CD4-positive, alpha-beta T cell treated with Interleukin-17A for 4 hours (primary cell): ENCODE results near the gene PLXNB2.
A peak's percentile ranks its signal among the peaks of the same experiment; 100 is the strongest.
"Not testable (repeated sequence)": the region's sequence is repeated elsewhere in the genome, so short reads cannot be mapped to it uniquely, and the experiment has no call there.

Experiments
- DNase-seq: peaks from one replicate; pipeline ENCODE4 v3.0.0-alpha.2; 2020; ENCODE audit warnings: mixed read lengths

PLXNB2 gene

DNA sequence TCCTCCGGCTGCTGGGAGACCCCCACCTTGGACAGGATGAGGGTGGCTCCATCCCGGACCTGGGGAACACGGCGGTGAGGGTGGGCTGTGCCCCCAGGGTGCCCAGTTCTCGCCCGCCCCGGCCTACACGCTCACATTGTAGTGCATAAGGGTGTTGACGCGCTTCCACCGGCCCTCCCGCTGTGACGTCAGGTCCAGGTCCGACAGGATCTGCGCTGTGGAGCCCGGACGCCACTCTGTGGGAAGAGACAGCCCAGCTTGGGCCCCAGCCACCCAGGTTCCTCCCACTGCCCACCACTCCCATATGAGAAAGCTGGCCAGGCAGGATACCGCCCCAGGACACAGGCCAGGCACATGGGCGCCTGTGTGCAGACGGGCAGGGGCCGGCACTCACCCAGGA lies 29.0 kb downstream of the PLXNB2 start:
- no peak for DNase-seq

DNA sequence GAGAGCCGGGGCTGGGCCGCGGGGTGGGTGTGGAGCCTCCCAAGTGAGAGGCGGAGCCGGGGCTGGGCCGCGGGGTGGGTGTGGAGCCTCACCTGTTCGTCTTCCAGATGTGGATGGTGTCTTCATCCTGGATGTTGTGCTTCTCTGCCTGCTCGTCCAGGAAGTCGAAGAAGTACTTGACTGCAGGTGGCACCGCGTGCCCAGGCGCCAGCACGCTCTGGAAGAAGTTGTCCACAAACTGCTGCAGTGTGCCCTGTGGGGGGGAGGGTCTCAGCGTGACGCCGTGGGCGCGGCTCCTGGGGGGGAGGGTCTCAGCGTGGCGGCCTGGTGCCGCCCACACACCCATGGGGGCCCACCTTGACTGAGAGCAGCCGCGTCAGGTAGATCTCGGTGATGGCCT lies 29.7 kb downstream of the PLXNB2 start:
- no peak for DNase-seq

DNA sequence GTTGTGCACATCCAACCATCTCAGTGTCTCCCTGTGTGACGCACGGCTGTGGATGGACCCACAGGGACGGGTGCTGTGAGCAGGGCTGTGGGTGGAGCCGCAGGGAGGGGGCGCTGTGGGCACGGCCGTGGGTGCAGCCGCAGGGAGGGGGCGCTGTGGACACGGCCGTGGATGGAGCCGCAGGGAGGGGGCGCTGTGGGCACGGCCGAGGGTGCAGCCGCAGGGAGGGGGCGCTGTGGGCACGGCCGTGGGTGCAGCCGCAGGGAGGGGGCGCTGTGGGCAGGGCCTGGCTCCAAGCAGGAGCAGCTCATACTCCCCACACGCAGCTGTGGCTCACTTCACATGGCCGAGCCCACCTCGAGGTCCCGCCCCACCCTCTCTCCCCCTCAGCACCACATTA lies 31.3 kb downstream of the PLXNB2 start:
- DNase-seq = peak; percentile 63

DNA sequence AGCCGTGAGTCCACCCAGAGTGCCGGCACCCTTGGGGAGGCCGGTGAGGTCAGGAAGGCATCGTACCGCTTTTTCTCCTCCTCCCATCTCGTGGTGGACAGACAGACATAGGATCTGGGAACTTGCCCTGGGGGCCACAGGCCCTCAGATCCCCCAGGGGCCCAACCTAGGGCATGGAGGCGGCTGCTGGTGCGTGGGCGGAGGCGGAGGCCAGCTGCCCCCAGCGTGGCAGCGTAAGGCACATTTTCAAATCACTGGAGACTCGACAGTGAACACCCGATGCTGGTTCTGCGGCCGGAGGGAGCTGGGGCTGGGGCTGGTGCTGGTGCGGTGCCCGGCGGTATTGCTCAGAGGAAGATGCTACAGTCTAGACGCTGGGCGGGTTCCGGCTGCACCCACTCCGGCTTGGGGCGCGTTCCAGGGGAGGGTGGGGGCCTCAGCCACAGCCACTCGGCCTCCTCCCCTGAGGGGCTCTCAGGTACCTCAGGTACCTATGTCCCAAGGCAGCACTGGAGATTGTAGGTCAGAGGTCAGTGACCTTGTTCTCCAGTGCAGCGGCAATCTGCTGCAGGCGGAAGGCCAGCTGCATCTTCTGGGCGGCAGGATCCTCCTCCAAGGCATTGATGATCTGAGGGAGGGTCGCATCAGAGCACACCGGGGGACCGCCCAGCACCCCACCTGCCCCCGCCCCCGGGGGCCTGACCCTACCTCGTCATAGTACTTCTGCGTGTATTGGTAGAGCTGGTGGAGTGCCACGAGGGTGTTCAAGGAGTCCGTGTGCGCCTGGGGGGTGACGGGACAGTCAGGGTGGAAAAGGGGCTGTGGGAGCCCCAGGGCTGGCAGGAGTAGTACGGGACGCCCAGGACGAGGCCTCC lies 32.0 kb downstream of the PLXNB2 start:
- no peak for DNase-seq

DNA sequence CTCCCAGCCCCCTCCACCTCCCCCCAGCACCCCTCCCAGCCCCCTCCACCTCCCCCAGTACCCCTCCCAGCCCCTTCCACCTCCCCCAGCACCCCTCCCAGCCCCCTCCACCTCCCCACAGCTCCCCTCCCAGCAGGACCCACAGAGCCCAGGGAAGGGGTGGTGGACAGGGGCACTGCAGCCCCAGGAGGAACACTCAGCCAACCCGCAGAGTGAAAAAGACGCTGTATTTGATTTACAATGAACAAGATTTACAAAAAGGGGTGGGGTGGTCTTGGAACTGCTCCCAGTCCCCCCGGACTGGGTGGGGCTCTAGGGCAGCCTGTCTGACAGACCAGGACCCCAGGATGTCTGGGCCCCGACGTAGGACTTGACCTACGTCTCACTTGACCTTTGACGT lies 32.7 kb downstream of the PLXNB2 start:
- no peak for DNase-seq

DNA sequence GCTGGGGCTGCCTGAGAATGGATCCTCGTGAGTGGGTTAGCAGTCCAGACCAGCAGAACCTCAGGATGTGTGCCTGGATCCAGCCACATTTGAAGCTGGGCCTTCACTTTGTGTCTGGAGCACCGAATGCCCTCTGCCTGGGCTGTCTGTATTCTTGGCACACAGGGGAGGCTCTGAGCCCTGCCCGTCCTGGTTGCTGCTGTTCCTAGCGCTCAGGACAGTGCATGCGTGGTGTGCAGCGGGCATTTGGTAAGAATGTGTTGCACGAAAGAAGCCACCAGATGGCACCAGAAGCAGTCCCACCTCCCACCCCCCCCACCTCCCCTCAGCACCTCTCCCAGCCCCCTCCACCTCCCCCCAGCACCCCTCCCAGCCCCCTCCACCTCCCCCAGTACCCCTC lies 33.1 kb downstream of the PLXNB2 start:
- peak; percentile 72 for DNase-seq

DNA sequence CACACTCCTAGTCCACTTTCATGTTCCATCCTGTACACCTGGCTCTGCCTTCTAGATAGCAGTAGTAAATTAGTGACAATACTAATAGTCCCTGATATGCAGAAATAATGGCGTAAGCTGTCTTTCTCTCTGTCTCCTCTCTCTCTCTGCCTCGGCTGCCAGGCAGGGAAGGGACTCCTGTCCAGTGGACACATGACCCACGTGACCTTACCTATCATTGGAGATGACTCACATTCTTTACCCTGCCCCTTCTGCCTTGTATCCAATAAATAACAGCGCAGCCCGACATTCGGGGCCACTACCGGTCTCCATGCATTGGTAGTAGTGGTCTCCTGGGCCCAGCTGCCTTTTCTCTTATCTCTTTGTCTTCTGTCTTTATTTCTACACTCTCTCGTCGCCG lies 33.7 kb downstream of the PLXNB2 start:
- not testable (repeated sequence) for DNase-seq

DNA sequence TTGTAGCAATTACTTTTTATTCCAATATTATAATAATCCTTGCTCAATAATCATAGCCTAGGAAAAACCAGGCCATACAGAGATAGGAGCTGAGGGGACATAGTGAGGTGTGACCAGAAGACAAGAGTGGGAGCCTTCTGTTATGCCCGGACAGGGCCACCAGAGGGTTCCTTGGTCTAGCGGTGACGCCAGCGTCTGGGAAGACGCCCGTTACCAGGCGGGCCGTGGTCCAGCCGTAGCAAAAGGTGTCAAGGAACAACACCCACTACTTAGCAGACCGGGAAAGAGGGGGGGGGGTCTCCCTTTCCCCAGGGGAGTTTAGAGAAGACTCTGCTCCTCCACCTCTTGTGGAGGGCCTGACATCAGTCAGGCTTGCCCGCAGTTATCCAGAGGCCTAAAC lies 34.1 kb downstream of the PLXNB2 start:
- not testable (repeated sequence) for DNase-seq

DNA sequence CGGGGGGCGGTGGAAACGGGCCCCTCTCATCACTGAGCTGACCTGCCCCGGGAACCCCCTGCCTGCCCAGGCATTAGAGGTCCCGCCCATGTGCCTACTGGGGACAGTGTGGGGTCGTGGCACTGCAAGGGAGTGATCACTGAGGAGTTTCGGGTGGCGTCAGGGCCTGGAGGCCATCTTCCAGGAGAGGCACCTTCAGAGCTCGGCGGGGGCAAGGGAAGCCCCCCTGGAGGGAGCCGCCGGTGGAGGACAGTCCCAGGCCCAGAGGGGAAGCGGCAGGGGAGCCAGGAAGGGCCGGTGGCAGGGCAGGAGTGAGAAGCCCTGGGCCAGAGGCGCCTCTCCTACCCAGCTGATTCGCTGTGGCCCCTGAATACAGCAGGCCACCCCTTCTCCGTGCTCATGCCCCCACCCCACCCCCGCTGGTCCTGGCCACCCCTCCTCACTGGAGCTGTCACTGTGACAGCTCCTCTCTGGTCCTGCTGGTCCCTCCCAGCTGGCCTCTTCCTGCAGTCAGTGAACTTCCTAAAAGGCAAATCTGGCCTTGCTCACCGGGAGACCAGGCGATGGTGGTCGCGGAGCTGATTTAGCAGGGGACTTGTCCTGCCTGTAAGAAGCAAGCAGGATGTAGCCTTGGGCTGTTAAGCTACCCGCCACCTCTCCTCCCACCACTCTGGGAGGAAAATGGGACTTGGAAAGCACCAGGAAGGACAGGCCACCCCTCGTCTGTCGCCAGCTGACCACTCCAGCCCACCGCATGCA lies 35.2 kb downstream of the PLXNB2 start:
- no peak for DNase-seq

DNA sequence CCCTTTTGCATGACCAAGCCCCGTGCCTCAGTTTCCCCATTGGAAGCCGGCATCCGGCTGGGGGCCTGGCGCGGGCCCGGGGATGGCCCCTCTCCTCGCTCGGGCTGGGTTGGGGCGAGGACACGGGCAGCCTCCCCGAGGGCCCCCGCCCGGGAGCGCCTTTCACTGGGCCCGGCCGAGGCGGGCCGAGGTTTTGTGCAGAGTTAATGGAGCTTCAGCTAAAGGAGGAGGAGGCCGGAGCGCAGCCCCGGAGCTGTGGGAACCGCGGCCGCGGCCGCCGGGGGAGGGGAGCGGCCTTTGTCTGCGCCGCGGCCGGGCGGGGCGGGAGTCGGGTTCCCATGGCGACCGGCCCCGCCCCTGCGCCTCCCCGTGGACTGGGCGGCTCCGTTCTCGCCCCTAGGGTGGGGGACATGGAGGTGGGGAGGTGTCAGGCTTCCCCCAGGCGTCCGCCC lies 35.9 kb downstream of the PLXNB2 start:
- peak; percentile 75 for DNase-seq

DNA sequence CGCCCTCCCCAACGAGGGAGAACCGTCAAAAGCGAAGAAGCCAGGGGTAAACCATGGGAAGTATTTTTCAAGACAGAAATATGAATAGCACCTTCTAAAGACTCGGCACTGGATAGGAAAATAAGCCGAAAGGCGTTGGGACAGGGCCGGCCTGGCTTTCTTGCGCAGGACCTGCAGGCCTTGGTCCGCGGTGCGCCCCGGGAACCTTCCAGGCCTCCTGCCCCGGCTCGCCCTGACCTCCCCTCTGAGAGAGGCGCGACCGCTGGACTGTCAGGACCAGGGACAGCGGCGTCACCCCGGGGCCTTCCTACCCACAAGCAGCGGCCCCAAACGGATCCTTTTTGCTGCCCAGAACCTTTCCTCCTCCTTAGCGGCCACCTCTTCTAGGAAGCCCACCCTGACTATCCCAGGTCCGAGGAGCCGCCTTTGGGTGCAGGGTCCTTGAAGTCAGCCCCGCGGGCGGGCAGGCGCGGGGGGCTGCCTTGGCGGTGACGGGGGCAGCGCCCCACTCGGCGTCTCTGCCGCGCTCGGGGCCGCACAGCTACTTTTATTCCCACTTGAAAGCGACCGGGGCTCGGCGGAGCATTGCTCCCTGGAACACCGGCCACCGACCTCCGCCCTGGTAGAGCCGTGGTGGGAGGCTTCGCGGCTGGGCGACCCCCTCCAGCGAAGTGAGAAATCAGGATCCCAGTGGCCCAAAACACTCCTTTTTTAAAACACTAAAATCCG lies 36.6 kb downstream of the PLXNB2 start:
- peak; percentile 79 for DNase-seq

DNA sequence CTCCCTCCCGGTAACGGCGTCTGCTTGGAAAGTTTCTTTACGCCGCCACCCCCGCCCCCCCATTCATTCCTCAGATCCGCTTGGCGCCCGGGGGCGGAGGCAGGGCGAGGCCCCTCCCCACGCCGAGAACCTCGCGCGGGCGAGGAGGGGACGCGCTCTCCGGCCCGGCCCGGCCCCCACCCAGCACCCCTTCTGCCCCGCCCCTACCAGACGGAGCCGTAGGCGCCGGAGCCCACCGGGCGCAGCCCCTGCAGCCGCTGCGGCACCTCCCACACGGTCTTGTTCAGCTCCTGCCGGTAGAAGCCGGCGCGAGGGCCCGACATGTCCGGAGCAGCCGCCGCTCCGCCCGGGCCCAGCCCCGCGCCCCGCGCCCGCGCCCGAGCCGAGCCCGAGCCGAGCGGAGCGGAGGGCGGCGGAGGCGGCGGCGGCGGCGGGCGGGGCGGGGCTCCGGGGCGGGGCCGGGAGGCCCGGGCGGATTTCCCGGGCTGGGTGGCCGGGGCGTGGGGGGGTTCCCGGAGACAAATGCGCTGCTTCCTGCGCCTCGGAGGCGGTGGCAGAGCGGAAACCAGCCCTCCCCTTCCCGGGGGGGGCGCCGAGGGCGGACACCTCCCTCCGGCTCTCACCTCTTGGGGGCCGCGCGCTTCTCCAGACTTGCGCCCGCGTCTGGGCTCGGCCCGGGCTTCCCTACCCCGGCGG lies 37.3 kb downstream of the PLXNB2 start, which contains the start of gene MAPK11:
TSS of gene MAPK11 (minus strand) at position 411 of the 696 bp plus-strand sequence. CDS start at position 323, 88 bp downstream.
- peak; percentile 83 for DNase-seq

DNA sequence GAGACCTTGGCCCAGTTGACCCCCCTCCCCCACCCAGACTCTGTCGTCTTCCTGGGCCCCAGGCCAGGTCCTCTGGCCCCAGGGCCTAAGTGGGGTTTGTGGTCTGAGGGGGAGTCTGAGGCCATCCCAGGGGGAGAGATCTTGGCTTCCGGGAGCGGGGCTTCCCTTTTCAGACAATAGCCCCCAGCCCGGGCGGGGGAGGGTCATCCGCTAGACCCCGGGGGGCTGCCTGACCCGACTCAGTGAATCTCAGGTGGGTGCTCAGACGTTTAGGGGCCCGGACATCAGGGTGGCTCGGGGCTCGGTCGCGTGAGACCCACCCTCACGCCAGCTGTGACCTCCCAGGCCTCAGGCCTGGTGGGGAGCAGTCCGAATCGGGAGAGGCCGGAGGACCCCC lies 37.9 kb downstream of the PLXNB2 start:
- no peak for DNase-seq

DNA sequence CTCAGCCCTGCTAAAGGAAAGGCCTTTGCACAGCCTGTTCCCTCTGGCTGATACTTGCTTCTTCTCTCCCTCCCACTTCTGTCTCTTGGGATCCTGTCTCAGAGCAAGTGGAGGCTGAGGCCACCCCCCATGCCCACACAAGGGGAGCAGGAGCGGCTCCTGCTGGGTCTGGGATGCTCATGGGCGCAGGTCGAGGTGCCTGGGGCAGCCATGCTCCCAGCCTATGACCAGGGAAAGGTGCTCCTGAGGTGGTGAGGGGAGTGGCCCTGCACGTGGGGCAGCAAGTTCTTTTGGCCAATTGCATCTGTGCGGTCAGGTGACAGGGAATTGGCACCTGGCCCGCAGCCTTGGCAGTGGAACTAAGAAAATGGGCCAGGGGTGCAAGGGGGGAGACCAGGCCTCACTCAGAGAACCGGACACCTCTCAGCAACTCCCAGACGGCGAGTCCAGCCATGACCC lies 38.8 kb downstream of the PLXNB2 start:
- DNase-seq = no peak

DNA sequence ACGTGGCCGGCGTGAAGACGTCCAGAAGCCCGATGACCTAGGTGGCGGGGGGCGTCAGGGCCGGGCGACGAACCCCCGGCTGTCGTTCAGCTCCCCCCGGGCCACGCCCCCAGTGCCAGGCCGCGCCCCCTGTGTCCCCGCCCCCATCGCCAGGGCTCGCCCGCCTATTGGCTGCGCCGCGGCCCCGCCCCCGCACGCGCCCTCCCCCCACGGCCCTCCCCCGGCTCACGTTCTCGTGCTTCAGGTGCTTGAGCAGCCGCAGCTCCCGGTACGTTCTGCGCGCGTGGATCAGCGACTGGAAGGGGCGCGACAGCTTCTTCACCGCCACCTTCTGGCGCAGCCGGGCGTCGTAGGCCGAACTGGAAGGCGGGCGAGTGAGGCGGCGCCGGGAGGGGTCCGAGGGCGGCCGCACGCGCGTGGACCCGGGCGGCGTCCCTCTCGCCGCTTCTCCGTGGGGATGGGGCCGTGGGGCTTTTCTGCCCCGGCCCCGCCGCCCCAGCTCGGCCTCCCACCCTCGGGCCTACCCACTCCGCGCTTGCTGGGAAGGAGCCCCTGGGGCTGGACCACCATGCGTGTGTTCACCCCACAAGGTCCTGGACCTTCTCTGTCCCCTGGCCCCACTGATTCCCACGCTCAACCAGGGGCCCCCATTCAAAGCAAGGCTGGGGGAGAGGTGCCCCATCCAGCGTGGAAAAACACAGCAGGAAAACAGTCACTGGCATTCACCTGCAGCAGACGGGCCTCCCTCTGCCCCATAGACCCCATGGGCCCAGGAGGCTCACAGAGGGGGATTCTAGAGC lies 39.7 kb downstream of the PLXNB2 start:
- DNase-seq = peak; percentile 65

DNA sequence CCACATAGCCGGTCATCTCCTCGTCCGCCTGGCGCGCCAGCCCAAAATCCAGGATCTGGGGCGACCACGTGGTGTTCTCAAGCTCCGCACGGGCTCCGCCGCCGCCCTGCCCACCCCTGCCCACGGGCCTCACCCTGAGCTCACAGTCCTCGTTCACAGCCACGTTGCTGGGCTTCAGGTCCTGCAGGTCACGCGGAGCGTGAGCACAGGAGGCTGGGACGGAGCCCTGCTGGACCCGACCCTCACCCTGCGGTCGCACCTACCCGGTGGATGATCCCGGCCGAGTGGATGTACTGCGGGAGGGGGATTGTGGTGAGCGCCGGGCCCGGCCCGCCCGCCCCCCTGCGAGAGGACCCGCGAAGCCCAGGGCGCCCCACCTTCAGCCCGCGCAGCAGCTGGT lies 40.5 kb downstream of the PLXNB2 start:
- DNase-seq = no peak

DNA sequence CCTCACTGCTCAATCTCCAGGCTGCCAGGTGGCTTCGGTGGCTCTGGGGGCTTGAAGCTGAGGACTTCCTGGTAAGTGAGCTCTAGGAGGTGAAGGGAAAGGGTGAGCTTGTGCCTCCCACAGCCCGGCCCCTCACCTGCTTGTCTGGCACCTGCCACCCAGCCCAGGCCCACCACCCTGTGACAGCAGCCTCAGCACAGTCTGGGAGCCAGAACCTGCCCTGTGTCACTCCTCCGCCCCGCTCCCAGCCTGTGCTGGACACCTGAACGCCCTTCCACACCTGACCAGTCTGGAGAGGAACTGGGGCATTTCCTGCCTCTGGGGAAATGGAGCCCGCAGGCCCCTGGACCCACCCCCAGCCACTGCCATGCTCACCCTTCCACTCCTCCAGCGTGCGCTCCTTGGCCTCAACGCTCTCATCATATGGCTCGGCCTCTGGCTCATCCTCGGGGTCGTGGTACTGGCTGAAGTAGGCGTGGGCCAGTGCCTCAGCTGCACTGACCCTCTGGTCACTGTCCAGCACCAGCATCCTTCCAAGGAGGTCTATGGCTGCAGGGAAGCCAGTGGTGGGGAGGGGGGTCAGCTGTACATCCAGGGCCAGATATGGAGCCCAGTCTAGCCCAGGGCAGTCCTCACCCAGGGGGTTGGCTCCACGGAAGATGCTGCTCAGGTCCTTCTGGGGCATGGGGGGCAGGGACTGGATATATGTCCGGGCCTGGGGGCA lies 42.3 kb downstream of the PLXNB2 start:
- DNase-seq = no peak

DNA sequence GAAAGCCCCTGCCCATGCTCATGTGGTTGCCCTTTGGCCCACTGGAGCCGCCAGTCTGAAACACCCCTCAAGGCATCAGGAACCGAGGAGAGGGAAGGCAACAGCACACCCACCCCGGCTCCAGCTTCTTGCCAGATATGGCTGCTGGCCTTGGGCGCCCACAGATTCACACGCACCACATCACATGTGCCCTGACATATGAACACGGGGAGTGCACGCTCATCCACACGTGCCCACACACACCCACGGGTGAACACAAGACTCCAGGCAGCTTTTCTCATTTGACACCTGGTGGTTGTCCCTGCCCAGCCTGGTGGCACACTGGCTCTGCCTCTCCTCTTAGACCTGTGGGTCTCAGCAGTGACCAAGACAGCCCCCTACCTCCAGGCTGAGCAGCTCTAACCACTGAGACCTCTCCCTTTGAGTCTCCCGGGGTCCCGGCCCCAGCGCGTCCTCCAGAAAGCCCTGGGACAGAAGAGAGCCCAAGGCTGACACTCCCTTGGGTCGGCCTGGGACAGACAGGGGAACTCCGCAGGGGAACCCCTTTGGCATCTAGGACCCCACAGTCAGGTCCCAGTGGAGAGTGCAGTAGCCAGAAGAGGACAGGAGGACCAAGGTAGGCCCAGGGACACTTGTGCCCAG lies 43.2 kb downstream of the PLXNB2 start:
- DNase-seq = no peak

DNA sequence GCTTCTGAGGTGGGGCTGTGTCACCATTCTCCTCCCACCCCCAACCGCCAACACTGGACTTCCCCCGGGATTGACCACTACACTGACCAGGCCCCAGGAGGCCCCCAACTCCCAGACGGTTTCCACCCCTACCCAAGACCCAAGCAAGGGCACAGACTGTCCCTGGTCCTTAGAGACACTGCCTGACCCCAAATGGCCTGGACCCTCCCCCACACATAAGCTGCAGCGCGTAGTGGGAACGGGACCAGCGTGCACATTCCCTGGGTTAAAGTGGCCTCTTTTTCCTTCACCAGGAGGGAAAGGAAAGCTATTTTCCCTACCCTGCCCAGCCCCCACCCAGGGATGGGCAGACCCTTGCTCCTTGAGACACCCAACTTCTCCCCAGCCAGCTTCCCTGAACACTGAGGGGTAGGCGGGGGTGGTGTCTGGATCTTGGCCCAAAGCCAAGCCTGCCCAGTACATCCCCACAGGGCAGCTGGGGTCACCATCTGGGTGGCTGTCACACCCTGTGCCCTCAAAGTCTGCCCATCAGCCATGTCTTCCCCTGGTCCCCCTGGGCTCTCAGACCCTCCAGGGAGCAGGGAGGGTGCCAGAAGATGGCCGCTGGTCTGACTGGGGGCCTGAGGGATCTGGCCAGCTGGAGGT lies 44.4 kb downstream of the PLXNB2 start:
- no peak for DNase-seq

DNA sequence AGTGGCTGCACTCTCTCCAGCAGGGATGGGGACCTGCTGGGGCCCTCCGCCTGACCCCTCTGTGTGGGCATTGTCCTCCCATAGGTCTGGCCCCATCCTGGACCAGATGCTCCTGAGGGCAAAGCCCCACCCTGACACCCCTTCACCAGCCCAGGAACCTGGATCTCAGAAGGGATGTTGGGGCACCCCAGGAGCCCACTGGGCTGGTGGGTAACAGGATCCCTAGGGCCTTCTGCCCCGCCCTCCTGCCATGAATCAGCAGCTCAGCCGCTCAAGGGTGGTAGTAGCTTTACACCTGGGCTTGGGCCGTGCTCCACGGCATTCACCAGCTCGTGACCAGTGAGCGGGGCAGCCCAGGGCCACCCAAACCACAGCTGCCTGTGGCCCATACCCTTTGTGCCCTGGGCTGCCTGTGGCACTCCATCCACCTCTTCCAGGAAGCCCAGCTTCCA lies 45.0 kb downstream of the PLXNB2 start:
- DNase-seq = no peak
